GM21619 (cell line): ENCODE results near the gene SLC39A11.

ENCODE experiments used
- ATAC-seq: cut with Tn5 transposase; IDR thresholded peaks from one replicate; pipeline ENCODE4 v1.9.1; 2021; ENCODE audit not compliant: unreplicated experiment

Gene SLC39A11

GRCh38 chr17:72883351-72883750 lies 209.1 kb downstream of the SLC39A11 start:
- ATAC-seq: no peak

DNA sequence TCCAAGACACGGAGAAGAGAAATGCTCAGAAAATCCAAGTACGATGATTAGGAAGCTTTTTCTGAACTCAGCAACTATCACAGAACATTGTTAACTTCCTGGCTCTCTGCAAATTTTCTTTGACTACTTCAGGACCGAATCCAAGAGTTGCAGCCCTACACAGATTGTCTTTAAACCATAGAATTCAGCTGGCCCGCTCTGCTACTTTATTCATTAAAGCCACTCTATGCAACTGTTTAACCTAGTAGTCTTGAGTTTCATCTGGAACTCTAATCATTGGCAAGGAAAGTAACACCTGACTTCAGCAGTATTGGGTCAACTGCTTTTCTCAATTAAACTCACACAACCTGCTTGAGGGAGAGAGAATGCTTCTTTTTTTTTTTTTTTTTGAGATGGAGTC lies 210.1 kb downstream of the SLC39A11 start:
- no peak for ATAC-seq

DNA sequence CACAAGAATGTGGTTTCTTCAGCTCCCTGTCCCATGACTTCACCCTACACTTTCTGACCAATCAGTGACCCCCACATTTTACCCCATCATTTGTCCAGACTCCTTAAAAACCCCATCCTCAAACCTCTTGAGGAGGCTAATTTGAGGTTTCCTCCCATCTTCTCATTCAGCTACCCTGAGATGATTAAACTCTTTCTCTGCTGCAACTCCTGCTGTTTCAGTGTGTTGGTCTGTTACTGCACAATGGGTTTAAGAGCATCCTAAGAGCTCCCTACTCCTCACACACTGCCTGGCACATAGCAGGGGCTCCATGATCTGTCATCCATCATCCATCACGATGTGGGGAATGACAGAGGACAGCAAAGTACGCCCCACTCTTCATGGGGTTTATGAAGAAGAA lies 212.6 kb downstream of the SLC39A11 start:
- no peak for ATAC-seq

DNA sequence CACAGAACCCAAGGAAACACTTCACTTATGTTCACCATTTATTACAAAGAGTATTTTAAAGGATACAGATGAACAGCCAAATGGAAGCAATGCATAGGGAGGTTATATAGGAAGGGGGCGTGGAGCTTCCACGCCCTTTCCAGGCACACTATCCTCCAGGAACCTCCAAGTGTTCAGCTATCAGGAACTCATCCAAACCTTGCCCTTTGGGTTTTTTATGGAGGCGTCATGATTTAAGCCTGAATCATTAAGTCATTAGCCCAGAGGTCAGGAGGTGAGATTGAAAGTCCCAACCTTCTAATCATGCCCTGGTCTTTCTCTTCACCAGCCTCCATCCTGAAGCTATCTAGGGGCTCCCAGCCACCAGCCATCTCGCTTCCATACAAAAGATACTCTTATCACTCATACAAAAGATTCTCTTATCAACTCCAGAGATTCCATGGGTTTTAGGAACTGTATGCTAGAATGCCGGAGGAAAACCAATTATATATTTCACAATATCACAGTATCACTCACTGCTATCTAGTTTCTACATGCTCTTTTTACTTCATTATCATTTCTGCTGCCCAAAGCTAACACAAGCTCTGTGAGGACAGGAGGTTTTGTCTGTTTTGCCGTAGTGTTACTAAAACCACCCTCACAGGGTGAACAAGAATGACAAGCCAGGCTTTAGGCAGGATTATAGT lies 213.4 kb downstream of the SLC39A11 start:
- no peak for ATAC-seq

- ATAC-seq: no peak
These were observed 215.1 kb downstream of the SLC39A11 start for GRCh38 chr17:72877348-72877747.

DNA sequence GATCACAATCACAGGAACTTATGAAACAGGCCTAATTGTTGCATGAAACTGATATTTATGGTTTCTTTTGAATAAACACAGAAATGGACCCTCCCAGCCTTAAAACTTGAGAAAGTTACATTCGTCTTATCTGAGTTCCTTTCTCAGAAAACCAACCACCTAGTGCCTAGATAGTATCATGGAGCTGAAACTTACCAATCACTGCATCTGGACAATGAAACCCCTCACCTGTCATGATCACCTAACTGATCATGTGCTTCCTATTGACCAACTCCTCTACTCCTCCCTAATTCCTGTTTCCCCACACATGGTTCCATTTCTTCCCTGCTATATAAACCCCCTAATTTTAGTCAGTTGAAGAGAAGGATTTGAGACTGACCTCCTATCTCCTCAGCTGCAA lies 216.1 kb downstream of the SLC39A11 start:
- ATAC-seq: no peak

DNA sequence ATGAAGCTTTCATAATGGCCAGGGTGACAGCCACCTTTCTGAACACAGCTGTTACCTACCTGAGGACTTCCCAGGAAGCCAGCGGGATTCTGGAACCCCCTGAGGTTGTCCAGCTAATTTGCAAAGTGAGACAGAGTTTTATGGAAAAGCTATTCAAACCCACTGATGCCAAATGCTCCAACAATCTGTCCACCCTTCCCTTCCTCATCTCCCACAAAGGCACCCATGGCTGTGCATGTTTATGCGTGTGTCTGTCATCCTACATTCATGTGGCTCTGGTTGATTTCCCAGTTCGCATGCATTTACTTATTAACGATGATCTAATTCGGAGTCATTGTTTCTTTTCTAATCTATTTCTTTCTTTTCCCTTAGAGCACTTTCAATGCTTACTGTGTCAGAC lies 217.1 kb downstream of the SLC39A11 start:
- no peak for ATAC-seq

- no peak for ATAC-seq
These were observed 220.1 kb downstream of the SLC39A11 start for GRCh38 chr17:72872396-72872795.

DNA sequence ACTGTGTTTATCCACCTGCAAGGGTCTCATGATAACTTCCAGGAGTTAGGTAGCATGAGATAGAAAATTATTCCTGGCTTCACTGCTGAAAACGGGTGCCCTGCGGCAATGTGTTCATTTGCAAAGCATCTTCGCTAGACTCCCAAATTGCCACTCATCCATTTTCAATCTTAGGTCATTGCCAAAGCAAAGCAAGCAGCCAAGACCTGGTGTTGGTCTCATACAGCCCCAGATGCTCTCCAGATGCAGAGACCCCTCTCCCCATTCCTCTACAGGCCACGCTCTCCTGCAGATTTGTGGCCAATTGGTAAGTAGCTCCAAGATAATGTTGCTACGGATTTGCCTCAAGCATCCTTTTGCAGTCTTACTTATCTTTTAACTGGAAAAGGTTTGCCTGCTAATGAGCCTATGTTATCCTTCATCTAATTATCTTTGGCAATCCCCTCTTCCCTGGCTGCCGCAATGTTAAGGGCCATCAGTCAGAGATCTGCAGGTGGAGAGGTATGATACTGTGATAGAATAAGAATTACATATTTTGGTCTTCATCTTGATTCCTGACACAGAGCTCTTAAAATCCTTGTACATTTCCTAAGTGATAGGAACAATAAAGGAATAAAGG lies 222.0 kb downstream of the SLC39A11 start:
- ATAC-seq: no peak

- no peak for ATAC-seq
These were observed 222.9 kb downstream of the SLC39A11 start for GRCh38 chr17:72869630-72870029.

DNA sequence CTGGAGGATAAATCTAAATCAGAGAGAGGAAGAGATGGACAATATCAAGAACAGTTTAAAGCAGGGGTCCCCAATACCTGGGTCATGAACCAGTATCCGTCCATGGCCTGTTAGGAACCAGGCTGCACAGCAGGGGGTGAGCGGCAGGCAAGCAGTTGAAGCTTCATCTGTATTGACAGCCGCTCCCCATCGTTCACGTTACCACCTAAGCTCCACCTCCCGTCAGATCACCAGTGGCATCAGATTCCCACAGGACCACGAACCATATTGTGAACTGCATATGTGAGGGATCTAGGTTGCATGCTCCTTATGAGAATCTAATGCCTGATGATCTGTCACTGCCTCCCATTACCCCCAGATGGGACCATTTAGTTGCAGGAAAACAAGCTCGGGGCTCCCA lies 226.5 kb downstream of the SLC39A11 start:
- ATAC-seq: no peak

GRCh38 chr17:72863526-72864211 lies 228.8 kb downstream of the SLC39A11 start:
- peak; percentile 80 for ATAC-seq

DNA sequence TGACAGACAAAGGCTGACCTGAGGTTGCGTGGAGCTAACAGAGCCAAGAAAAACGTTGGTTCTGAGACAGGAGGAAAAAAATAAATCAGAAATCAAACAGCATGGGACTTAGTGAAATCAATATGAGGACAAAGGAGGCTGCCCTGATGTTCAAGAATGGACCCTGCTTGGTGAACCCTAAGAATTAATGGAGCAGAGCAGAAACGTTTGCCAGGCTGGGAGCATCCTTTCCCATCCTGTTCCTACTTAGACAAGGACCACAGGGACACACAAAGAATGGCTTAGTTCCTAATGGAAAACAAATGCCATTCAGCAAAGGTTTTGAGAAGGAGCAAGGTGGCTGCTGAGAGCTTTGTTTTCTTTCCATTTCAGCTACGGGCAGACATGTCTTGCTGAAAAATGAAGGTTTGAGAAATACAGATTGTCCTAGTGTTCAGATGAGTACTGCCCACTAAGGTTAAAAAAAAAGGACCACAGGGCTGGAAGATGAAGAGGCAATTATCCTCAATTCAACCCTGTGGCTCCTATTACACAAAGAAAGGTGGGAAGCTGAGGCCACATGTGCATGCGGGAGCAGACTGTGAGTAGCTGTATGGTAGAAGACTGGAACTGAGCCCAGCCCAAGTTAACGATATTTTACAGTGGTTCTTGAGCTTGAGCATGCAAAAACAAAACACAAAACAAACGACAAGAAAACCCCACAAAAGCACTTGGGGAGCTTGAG lies 230.1 kb downstream of the SLC39A11 start:
- no peak for ATAC-seq

- no peak for ATAC-seq
These were observed 230.7 kb downstream of the SLC39A11 start for GRCh38 chr17:72861811-72862210.

DNA sequence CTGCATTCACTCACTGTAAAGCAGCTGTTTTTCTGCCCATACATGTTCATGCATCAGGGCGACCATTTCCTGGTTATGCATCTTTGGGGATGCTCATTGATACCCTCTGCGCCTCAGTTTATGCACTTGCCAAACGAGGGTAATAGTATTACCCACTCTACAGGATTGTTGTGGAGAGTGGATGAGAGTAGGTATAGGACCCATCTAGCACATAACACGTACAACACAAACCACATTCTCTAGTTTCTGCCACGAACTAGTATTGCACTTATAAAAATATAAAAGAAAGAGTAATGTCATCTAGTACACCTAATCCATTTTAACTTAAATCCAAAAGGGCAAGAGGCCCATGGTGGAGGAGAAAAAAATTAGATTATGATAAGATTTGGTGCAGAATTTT lies 231.7 kb downstream of the SLC39A11 start:
- ATAC-seq: no peak

DNA sequence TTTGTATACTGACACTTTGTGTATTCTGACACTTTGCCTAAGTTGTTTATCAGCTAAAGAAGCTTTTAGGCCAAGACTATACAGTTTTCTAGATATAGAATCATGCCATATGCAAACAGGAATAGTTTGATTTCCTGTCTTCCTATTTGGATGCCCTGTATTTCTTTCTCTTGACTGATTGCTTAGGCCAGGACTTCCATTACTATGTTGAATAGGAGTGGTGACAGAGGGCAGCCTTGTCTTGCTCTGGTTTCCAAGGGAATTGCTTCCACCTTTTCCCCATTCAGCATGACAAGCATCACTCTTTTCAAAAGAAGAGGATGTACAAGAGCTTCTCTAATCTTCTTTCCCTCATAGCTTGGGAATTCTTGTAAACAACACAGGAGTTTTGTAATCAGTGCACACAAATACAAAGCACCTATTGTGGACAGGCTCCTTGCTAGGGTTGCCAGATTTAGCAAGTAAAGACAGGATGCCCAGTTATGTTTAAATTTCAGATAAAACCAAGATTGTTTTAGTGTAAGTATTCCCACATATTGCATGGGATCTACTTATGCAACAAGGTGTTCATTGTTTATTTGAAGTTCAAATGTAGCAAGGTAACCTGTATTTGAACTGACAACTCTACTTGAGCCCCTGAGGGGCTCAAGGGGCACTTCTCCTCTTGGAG lies 233.5 kb downstream of the SLC39A11 start:
- no peak for ATAC-seq

DNA sequence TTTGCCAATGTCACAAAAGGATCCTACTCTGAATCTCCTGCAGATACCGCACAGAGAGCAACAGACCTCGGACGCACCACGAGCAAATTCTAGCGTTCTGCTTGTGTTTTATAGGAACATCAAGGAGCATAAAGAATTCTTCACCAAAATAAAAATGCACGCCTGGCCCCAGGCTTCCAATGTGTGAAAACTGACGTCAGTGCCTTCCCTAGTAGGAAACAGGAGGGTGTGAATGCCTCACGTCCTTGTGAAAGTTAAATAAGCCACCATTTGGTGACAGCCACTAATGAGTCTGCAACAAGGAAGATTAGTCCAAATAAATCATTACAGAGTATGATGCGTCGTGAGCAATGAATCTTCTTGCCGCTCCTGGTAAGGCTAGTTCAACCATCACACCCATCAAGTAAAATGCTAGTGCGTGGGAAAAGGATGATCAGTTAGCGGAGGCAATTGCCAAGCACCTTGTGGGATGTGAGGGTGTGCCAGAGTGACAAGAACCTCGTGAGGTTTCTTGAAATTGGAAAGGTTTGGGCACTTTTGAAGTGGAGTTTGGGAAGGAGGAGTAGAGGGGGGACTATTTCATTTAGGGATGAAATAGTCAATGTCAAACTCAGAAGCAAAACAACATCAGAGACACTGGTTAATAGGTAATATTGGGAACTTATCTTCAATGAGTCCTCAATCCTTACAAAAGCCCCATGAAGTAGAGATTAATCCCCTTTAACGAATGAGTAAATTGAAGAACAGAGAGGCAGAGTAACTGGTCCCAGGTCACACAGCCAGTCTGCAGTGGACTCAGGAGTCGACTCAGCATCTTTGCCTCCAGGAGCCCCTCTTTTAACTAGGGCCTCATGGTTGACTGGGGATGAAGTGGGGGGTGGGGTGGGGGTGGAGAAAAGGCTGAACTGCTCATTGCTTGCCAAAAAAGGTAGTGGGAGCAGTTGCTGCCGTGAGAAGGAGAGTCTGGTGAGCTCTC lies 238.8 kb downstream of the SLC39A11 start:
- ATAC-seq: no peak

GRCh38 chr17:72852277-72852938 lies 240.1 kb downstream of the SLC39A11 start:
- no peak for ATAC-seq

- ATAC-seq: no peak
These were observed 241.9 kb downstream of the SLC39A11 start for GRCh38 chr17:72850410-72851118.
